Astrocyte of the hippocampus (primary cell): Measurements from ENCODE around the gene CYB561.
A peak's percentile ranks its signal among the peaks of the same experiment; 100 is the strongest.

Source experiments
- DNase-seq: peaks from one replicate; pipeline ENCODE4 v3.0.0; 2011; ENCODE audit warnings: low read depth, low spot score

CYB561 gene

GRCh38 chr17:63412234-63412633 is 33.9 kb downstream of the CYB561 start:
- DNase-seq = no peak

- no peak for DNase-seq
These were observed 38.3 kb downstream of the CYB561 start for GRCh38 chr17:63407741-63408330.

DNA sequence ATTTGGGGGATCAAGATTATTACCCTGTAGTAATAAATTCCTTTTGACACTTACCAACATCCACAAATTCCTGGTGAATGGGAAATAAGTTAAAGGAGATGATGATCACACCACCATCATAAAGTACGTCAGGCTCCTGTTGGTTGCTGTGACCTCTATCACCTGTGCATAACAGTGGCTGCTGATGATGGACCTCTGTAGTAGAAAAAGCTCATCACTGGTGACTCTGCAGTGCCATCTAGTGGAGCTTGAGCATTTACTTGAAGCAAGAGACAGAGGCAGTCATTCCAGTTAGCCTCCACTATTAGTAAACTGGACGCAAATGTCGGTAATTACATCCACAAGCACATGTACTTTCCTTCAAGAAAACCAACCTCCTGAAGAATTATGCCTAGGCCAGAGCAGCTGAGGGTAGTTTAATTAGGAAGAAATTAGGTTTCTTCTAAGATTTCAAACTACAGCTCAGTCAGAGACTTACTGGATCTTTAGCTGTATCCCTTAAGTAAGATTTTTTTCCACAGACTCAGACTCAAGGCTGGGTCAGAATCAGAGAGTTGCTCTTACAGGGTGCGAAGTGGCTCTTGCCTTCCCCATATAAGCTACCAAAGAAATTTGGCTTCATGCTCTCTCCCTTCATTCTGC is 39.3 kb downstream of the CYB561 start:
- peak; percentile 91 for DNase-seq

- peak; percentile 70 for DNase-seq
These were observed 40.3 kb downstream of the CYB561 start for GRCh38 chr17:63405741-63406261.

- no peak for DNase-seq
These were observed 41.1 kb downstream of the CYB561 start for GRCh38 chr17:63405020-63405419.

DNA sequence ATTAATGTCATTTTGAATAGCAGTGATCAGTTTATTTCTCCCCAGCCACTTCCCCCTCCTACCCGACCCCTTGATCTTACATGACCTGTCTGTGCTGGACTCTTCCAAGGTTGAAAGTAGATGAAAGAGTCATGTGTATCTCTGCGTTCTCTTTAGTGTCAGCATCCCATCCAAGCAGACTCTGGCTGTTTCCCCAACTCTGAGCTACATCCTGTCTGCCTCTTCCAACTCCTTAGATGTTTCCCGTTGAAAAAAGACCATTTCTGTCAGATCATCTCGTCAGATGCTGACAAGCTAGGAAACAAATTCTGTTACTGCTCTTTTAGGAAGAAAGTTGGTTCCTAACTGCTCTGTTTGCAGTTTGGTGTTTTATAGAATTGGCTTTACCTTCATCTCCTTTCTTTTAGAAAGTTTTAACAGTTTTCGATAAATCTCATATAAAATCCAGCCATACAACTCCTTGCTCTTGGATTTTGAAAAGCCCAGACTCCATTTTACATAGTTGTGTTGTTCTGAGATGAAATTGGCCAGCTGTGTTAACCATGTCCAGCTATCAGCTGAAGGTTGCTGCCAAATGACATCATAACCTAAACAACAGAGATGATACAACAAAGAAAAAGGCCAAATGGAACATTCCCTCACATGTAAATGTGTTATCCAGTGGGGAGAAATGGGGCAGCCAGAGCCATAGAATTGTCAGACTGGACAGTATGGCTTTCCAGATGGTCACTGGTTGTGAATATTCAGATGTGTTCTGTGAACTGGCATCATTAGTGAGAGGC is 43.5 kb downstream of the CYB561 start:
- peak; percentile 38 for DNase-seq

- no peak for DNase-seq
These were observed 46.2 kb downstream of the CYB561 start for GRCh38 chr17:63399856-63400255.

DNA sequence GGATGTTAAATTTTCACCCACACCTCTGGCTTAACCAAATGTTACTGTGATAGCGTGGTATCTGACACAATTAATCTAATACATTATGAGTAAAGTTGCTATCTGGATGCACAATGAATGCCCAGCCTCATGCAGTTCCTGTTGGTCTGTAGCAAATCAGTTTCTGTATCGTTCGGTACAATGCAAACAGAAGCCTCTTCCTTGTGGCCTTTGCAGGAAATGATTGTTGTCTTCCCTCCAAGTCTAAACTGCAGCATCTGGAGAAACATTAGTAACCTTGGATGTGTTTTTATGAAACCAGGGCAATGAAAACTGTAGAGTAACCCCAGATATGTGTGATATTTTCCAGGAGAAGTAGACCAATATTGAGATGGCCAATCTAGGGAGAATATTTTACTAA is 46.8 kb downstream of the CYB561 start:
- DNase-seq = no peak

GRCh38 chr17:63398680-63399079 is 47.4 kb downstream of the CYB561 start:
- peak; percentile 29 for DNase-seq

DNA sequence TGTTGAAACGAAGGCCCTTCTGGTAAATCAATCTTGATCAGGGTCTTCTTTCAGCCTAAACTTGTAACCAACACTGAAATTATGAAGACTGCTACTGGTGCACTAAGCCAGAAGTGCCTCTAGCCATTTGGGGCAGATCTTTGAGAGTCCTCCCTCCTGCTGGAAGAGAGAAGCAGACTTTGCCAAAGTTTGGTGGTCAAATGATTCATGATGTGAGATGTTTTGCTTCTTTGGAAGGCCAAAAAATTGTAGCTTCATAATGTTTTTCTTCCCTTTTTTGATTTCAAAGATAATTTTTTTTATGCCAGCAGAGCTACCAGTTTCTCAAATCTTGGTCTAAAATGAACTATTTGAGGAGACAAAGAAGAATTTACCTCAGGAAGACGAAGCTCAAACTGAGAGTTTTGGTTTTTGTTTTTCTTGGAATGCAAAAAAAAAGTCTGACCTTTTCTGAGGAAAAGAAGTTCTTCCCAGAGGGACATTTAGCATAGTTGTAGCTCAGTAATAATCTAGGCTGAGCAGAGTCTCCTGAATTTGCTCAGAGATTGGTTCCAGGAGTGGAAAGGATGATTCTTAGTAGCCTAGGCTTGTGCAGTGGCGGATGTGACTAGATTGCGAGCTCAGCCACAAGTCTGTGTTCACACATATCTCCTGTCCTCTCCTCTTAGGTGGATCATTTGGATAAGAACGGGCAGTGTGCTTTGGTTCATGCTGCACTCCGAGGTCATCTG is 50.9 kb downstream of the CYB561 start:
- peak; percentile 77 for DNase-seq

DNA sequence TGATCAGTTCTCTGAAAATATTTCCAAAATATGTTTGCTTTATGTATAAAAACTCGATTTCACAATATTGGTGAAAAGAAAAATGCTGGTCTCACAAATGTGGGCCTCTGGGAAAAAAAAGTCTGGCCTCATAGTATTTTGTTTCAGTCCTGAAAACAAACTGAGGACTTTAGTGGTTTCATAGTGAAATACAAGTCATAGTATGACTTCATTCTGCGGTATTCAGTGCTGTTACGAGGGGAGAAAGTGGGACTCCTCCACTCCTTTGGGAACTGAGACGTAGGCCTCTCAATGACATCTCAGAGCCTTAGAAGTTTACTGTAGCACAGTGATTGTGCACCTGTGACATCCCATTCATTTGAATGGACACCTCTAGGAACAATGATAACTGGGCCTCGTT is 56.0 kb downstream of the CYB561 start:
- DNase-seq = no peak

- DNase-seq = no peak
These were observed 58.3 kb downstream of the CYB561 start for GRCh38 chr17:63387656-63388340.

GRCh38 chr17:63382826-63383225 is 63.3 kb downstream of the CYB561 start:
- DNase-seq = no peak
